ENCODE measurements around the gene MAPK8IP3. TPM values are rescaled to one million over a fixed set of nuclear protein-coding genes. Genes with fewer than 3 reads are reported as not detected.
A peak's percentile ranks its signal among the peaks of the same experiment; 100 is the strongest.
"Not testable (repeated sequence)": the region's sequence is repeated elsewhere in the genome, so short reads cannot be mapped to it uniquely, and the experiment has no call there.

The MAPK8IP3 gene
- polyA plus RNA-seq, 3 donors = 1.1 to 185 (median 2.1) TPM

DNA sequence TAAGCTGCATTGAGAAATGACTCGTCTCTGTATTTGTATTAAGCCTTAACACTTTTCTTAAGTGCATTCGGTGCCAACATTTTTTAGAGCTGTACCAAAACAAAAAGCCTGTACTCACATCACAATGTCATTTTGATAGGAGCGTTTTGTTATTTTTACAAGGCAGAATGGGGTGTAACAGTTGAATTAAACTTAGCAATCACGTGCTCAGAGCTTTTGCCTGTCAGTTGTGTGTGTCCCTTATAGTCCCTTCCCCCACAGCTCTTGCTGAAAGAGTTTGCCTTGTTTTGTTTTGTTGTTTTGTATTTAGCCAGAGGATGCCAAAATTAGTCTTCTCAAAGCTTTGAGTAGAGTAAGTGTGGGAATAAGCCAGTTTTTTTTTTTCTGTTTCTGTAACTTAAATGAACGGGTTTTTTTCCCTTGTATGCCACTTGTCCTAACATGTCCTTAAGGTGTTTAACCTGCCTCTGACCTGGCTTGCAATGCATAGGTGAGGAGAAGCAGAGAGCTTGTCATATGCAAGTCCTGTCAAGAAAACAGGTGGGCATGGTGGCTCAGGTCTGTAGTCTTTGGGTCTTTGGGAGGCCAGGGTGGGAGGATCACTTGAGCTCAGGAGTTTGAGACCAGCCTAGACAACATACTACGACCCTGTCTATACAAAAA, 4.6 kb upstream of the MAPK8IP3 start:
- TF ChIP-seq, protein P1, sequence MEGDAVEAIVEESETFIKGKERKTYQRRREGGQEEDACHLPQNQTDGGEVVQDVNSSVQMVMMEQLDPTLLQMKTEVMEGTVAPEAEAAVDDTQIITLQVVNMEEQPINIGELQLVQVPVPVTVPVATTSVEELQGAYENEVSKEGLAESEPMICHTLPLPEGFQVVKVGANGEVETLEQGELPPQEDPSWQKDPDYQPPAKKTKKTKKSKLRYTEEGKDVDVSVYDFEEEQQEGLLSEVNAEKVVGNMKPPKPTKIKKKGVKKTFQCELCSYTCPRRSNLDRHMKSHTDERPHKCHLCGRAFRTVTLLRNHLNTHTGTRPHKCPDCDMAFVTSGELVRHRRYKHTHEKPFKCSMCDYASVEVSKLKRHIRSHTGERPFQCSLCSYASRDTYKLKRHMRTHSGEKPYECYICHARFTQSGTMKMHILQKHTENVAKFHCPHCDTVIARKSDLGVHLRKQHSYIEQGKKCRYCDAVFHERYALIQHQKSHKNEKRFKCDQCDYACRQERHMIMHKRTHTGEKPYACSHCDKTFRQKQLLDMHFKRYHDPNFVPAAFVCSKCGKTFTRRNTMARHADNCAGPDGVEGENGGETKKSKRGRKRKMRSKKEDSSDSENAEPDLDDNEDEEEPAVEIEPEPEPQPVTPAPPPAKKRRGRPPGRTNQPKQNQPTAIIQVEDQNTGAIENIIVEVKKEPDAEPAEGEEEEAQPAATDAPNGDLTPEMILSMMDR (IDR thresholded peaks at IDR 0.05) = no peak
- H3K9me3 ChIP-seq (replicated peaks in 1 of 2; ENCODE audit: control insufficient read depth in 1 of 2, insufficient read depth in 1 of 2, low read length in 2 of 2) = no peaks in the 10 kb centered on the region
- H3K4me1 ChIP-seq (ENCODE audit: control insufficient read depth in 1 of 2, insufficient read depth in 2 of 2, low read length in 2 of 2) = peaks cover 6 to 8% of the 10 kb centered on the region in 2 donors
- peaks cover 44 to 50% of the 10 kb centered on the region in 2 donors for H3K36me3 Mint-ChIP-seq
- peaks cover 12% of the 10 kb centered on the region for H3K4me1 Mint-ChIP-seq
- no peak overlapping the region for H2AFZ ChIP-seq (ENCODE audit: insufficient read depth, low read depth, low read length, poor library complexity, severe bottlenecking)
- 100% methylated on average over 1 of the region's 6 CpGs for WGBS (ENCODE audit: insufficient coverage)
- no peaks in the 10 kb centered on the region for H3K27me3 ChIP-seq (ENCODE audit: control insufficient read depth in 2 of 2, insufficient read depth in 2 of 2, low read length in 2 of 2)
- H3K4me2 ChIP-seq (replicated peaks; ENCODE audit: extremely low read depth, low read length, poor library complexity, severe bottlenecking) = no peak overlapping the region
- no peak overlapping the region for H3K4me3 ChIP-seq (replicated peaks in 1 of 3; ENCODE audit: low read depth in 2 of 3, low read length in 3 of 3)
- no peak overlapping the region for H3K9ac ChIP-seq (ENCODE audit: insufficient read depth, low read length, poor library complexity, severe bottlenecking)
- peaks cover 3% of the 10 kb centered on the region for H3K79me2 ChIP-seq (ENCODE audit: insufficient read depth, low read length)
- no peak for DNase-seq
- H3K36me3 ChIP-seq (replicated peaks in 1 of 2; ENCODE audit: control insufficient read depth in 1 of 2, insufficient read depth in 2 of 2, low read length in 2 of 2) = peaks cover 8 to 67% of the 10 kb centered on the region in 2 donors
- no peak overlapping the region for H3K27ac ChIP-seq (ENCODE audit: low read depth in 1 of 2, low read length in 2 of 2)
- intact Hi-C loops (cut with micrococcal nuclease) = loop anchor here (10.0 kb wide), 4 partner anchors 73 to 277 kb away; partner anchors contain the start of genes CRAMP1 (in 1 of the 2), EME2 (in 1 of the 2), IFT140 (in 1 of the 2) and MRPS34 (in 1 of the 2)
- no peaks in the 10 kb centered on the region for H3K27me3 Mint-ChIP-seq (ENCODE audit: low read depth in 3 of 3)
- H3K4me3 Mint-ChIP-seq = no peak overlapping the region
- H3K9me3 Mint-ChIP-seq = no peaks in the 10 kb centered on the region
- no peaks in the 10 kb centered on the region for H4K20me1 ChIP-seq (ENCODE audit: insufficient read depth, low read length)
- no peak overlapping the region for H3K27ac Mint-ChIP-seq

DNA sequence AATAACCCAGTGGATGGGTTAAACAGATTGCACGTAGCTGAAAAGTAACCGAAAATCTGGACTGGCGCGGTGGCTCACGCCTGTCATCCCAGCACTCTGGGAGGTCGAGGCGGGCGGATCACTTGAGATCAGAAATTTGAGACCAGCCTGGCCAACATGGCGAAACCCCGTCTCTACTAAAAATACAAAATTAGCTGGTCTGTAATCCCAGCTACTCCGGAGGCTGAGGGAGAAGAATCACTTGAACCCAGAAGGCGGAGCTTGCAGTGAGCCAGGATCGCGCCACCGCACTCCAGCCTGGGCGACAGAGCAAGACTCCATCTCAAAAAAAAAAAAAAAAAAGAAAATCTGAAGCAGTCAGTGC, 689 bp upstream of the MAPK8IP3 start:
- not testable (repeated sequence) for DNase-seq; H3K27me3 Mint-ChIP-seq (ENCODE audit: low read depth in 3 of 3); H3K9me3 Mint-ChIP-seq; H3K27me3 ChIP-seq (ENCODE audit: control insufficient read depth in 2 of 2, insufficient read depth in 2 of 2, low read length in 2 of 2); H3K9me3 ChIP-seq (replicated peaks in 1 of 2; ENCODE audit: control insufficient read depth in 1 of 2, insufficient read depth in 1 of 2, low read length in 2 of 2)
- peak overlapping the region; percentile 86 for H3K9ac ChIP-seq (ENCODE audit: insufficient read depth, low read length, poor library complexity, severe bottlenecking)
- peak overlapping the region; percentile 72 to 94 for H3K27ac ChIP-seq (ENCODE audit: low read depth in 1 of 2, low read length in 2 of 2)
- H4K20me1 ChIP-seq (ENCODE audit: insufficient read depth, low read length) = peaks cover 36% of the 10 kb centered on the region
- peak overlapping the region; percentile 73 to 97 (median 84) for H3K4me3 ChIP-seq (replicated peaks in 1 of 3; ENCODE audit: low read depth in 2 of 3, low read length in 3 of 3)
- peaks cover 22 to 26% of the 10 kb centered on the region in 2 donors for H3K4me1 ChIP-seq (ENCODE audit: control insufficient read depth in 1 of 2, insufficient read depth in 2 of 2, low read length in 2 of 2)
- peak overlapping the region; percentile 95 for H3K4me2 ChIP-seq (replicated peaks; ENCODE audit: extremely low read depth, low read length, poor library complexity, severe bottlenecking)
- H2AFZ ChIP-seq (ENCODE audit: insufficient read depth, low read depth, low read length, poor library complexity, severe bottlenecking) = peak overlapping the region; percentile 95
- Mint-ChIP-seq H3K36me3 (peaks cover 20 to 34% of the 10 kb centered on the region in 2 donors), H3K4me1 (peaks cover 37% of the 10 kb centered on the region), H3K4me3 (peak overlapping the region; percentile 96 to 99), H3K27ac (peak overlapping the region; percentile 91 to 100 (median 98))
- WGBS (ENCODE audit: insufficient coverage) = under 1% methylated on average over 9 of the region's 16 CpGs
- intact Hi-C loops (cut with micrococcal nuclease) = loop anchor here (10.0 kb wide), 4 partner anchors 69 to 281 kb away; partner anchors contain the start of genes CRAMP1 (in 1 of the 2), EME2 (in 1 of the 2), IFT140 (in 1 of the 2) and MRPS34 (in 1 of the 2)
- peaks cover 0 to 44% of the 10 kb centered on the region in 2 donors for H3K36me3 ChIP-seq (replicated peaks in 1 of 2; ENCODE audit: control insufficient read depth in 1 of 2, insufficient read depth in 2 of 2, low read length in 2 of 2)
- peaks cover 41% of the 10 kb centered on the region for H3K79me2 ChIP-seq (ENCODE audit: insufficient read depth, low read length)
